SK-N-SH (cell line): ENCODE results near the gene PTGIS. TPM values are rescaled to one million over a fixed set of nuclear protein-coding genes. Genes with fewer than 3 reads are reported as not detected.

ENCODE experiments used
- CTCF ChIA-PET: fragments of 300-600, 350-600 bp; formaldehyde crosslinking; extraction: SDS; loops from one replicate; lab custom pipeline; 2021; lab: Yijun Ruan, JAX
- POLR2A ChIA-PET: fragments of 350-600 bp; sonication (Branson Sonifier 250); formaldehyde crosslinking; extraction: SDS; loops from one replicate; lab custom pipeline; 2020; ENCODE audit warnings: antibody characterized with exemption, inconsistent platforms; lab: Yijun Ruan, JAX
- DNase-seq: peaks from one replicate; pipeline ENCODE4 v3.0.0; 2012
- H2AFZ ChIP-seq: fragments of 200-600 bp; sonication (generic); 2 replicates; pipeline ENCODE4 v1.8.1; 2016; ENCODE audit warnings: antibody characterized with exemption, mild to moderate bottlenecking, low read depth
- H3F3A ChIP-seq: fragments of 200-600 bp; sonication (generic); replicated peaks from 2 replicates; pipeline ENCODE3; 2016; ENCODE audit warnings: antibody characterized with exemption, mild to moderate bottlenecking; ENCODE audit not compliant: insufficient read depth
- H3K27ac ChIP-seq, 2 experiments: fragments of 200-500 bp in 1 of 2; fragments of 200-600 bp in 1 of 2; sonication (Bioruptor generic) in 1 of 2; sonication (generic), shearing (Covaris generic) in 1 of 2; 2 replicates each; pipeline versions ENCODE4 v1.5.1 to v1.6.1; 2014 to 2016; ENCODE audit warnings: low read depth in 2 of 2, inconsistent platforms in 1 of 2, low read length in 1 of 2, mild to moderate bottlenecking in 1 of 2, mixed read lengths in 1 of 2
- H3K27me3 ChIP-seq: fragments of 200-600 bp; sonication (generic), shearing (Covaris generic); 2 replicates; pipeline ENCODE4 v1.6.1; 2016; ENCODE audit warnings: mixed run types; ENCODE audit not compliant: insufficient read depth
- H3K36me3 ChIP-seq, 2 experiments: fragments of 200-500 bp in 1 of 2; fragments of 200-600 bp in 1 of 2; sonication (Bioruptor generic) in 1 of 2; sonication (generic) in 1 of 2; replicated peaks in 1 of 2; 2 replicates each; pipeline versions ENCODE3 to v1.5.1; 2014 to 2016; ENCODE audit warnings: low read length in 1 of 2, mild to moderate bottlenecking in 1 of 2; ENCODE audit not compliant: insufficient read depth in 2 of 2, control insufficient read depth in 1 of 2
- H3K4me1 ChIP-seq, 2 experiments: fragments of 200-500 bp in 1 of 2; fragments of 200-600 bp in 1 of 2; sonication (Bioruptor generic) in 1 of 2; sonication (generic), shearing (Covaris generic) in 1 of 2; 2 replicates each; pipeline versions ENCODE4 v1.5.1 to v1.6.1; 2014 to 2016; ENCODE audit warnings: low read depth in 1 of 2, low read length in 1 of 2, mixed run types in 1 of 2; ENCODE audit not compliant: insufficient read depth in 2 of 2, control insufficient read depth in 1 of 2
- H3K4me2 ChIP-seq: fragments of 200-600 bp; sonication (generic), shearing (Covaris generic); 2 replicates; pipeline ENCODE4 v1.6.1; 2017; ENCODE audit warnings: mixed run types
- H3K4me3 ChIP-seq, 2 experiments: fragments of 200-500 bp in 1 of 2; fragments of 200-600 bp in 1 of 2; sonication (Bioruptor generic) in 1 of 2; sonication (generic), shearing (Covaris generic) in 1 of 2; 2 replicates each; pipeline versions ENCODE4 v1.5.1 to v1.8.1; 2014 to 2016; ENCODE audit warnings: low read depth in 2 of 2, inconsistent platforms in 1 of 2, low read length in 1 of 2, mild to moderate bottlenecking in 1 of 2, mixed read lengths in 1 of 2, moderate library complexity in 1 of 2
- H3K79me2 ChIP-seq: fragments of 200-600 bp; sonication (generic); 2 replicates; pipeline ENCODE4 v1.8.1; 2017; ENCODE audit warnings: mild to moderate bottlenecking; ENCODE audit not compliant: insufficient read depth
- H3K9ac ChIP-seq: fragments of 200-600 bp; sonication (generic); 2 replicates; pipeline ENCODE4 v1.6.1; 2017; ENCODE audit warnings: mixed run types
- H3K9me2 ChIP-seq: fragments of 200-600 bp; sonication (generic); 2 replicates; pipeline ENCODE4 v1.6.1; 2017; ENCODE audit warnings: mixed run types
- H3K9me3 ChIP-seq: fragments of 200-600 bp; sonication (generic); 2 replicates; pipeline ENCODE4 v1.6.1; 2017; ENCODE audit warnings: mixed run types, mild to moderate bottlenecking, moderate library complexity
- H4K20me1 ChIP-seq: fragments of 200-600 bp; sonication (generic); 2 replicates; pipeline ENCODE4 v1.6.1; 2017; ENCODE audit warnings: mild to moderate bottlenecking, mixed run types; ENCODE audit not compliant: insufficient read depth
- EZH2phosphoT487 ChIP-seq: fragments of 200-600 bp; sonication (generic); IDR thresholded peaks from 2 replicates; pipeline ENCODE4 v1.6.1; 2017; ENCODE audit warnings: low read depth, mixed run types, mild to moderate bottlenecking, antibody characterized with exemption, moderate library complexity, borderline replicate concordance
- FOSL2 ChIP-seq: IDR thresholded peaks from 2 replicates; pipeline ENCODE4 v1.4.0; 2012; ENCODE audit warnings: low read depth, mild to moderate bottlenecking, moderate library complexity, borderline replicate concordance
- FOXJ3 ChIP-seq: sonication (generic); formaldehyde crosslinking; IDR thresholded peaks from 2 replicates; pipeline ENCODE4 v1.5.1; 2020; ENCODE audit warnings: mild to moderate bottlenecking, missing genetic modification reagents
- MXI1 ChIP-seq: IDR thresholded peaks from 2 replicates; pipeline ENCODE4 v1.6.1; 2012; ENCODE audit warnings: mild to moderate bottlenecking, low read depth, low read length, improper control_type of control experiment
- NFIC ChIP-seq: IDR thresholded peaks from 2 replicates; pipeline ENCODE4 v1.4.0; 2012; ENCODE audit warnings: borderline replicate concordance
- RCOR1 ChIP-seq: fragments of 150-350 bp; IDR thresholded peaks from 2 replicates; pipeline ENCODE4 v1.6.1; 2017; ENCODE audit warnings: antibody characterized with exemption, low read length
- SIN3A ChIP-seq: IDR thresholded peaks from 2 replicates; pipeline ENCODE4 v1.6.1; 2012; ENCODE audit warnings: low read depth, mild to moderate bottlenecking, low read length, moderate library complexity, borderline replicate concordance
- SMC3 ChIP-seq: IDR thresholded peaks from 2 replicates; pipeline ENCODE4 v1.6.1; 2012; ENCODE audit warnings: low read depth, low read length, improper control_type of control experiment
- TEAD4 ChIP-seq: IDR thresholded peaks from 2 replicates; pipeline ENCODE4 v1.4.0; 2012; ENCODE audit warnings: mild to moderate bottlenecking, borderline replicate concordance; ENCODE audit not compliant: insufficient read depth
- YY1 ChIP-seq: IDR thresholded peaks from 2 replicates; pipeline ENCODE4 v1.4.0; 2012; ENCODE audit warnings: low read depth, mild to moderate bottlenecking
- WGBS: methylation state at CpG from one replicate; pipeline ENCODE4 v1.1.6; 2017; ENCODE audit warnings: low lambda C conversion rate; 5-methylcytosine and 5-hydroxymethylcytosine counted together
- polyA plus RNA-seq, 3 experiments: library from polyadenylated mRNA; depleted of rRNA; stranded (reverse); fragments of >200 nt; gene quantifications; 2 replicates each; pipeline ENCODE4 v1.2.3, GENCODE V29; 2012
- TF ChIP-seq, protein P1 (sequence below): IDR thresholded peaks from 2 replicates; pipeline ENCODE4 v1.4.0; 2012; ENCODE audit warnings: low read depth
- TF ChIP-seq, protein P2 (sequence below): IDR thresholded peaks from 2 replicates; pipeline ENCODE4 v1.4.0; 2012; ENCODE audit warnings: low read depth, borderline replicate concordance
- TF ChIP-seq, protein P3 (sequence below): IDR thresholded peaks from 2 replicates; pipeline ENCODE4 v1.4.0; 2012; ENCODE audit warnings: low read depth, borderline replicate concordance
- TF ChIP-seq, protein P4 (sequence below): fragments of 150-350 bp; IDR thresholded peaks from 2 replicates; pipeline ENCODE4 v1.6.1; 2017; ENCODE audit warnings: antibody characterized with exemption, low read length, low read depth, borderline replicate concordance

Gene PTGIS
- polyA plus RNA-seq, 1 of the 3 experiments (the other 2 are of a cell fraction), result 1.0 TPM

DNA sequence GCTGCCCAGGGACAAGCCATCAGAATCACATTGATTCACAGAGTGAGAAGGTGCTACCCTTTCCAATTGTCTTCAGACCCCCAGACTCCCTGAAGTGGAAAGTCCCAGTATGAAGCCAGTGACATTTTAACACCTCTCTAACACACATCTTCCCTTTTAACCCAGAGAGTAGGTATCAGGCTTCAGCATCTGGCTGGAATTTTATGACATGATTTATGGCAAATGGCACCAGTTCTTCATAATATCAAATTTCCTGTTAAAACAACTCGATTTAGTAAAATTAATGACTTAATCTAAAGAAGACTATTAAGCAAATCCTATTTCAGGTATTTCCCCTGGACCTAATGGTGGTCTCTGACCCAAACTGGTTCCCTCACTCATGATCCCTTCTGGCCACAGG lies 110.5 kb downstream of the PTGIS start:
- H3K9me2 ChIP-seq, result no peaks in the 10 kb centered on the region
- TF ChIP-seq MXI1, result no peak
- TF ChIP-seq RCOR1, result no peak
- no peak for TF ChIP-seq SMC3
- TF ChIP-seq FOXJ3, result no peak
- no peak for TF ChIP-seq FOSL2
- TF ChIP-seq TEAD4, result no peak
- TF ChIP-seq, protein P1, sequence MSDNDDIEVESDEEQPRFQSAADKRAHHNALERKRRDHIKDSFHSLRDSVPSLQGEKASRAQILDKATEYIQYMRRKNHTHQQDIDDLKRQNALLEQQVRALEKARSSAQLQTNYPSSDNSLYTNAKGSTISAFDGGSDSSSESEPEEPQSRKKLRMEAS, result no peak
- no peak overlapping the region for H3K4me2 ChIP-seq
- no peak overlapping the region for H3K9ac ChIP-seq
- POLR2A ChIA-PET, result no interaction called here
- H3K4me3 ChIP-seq, result no peak overlapping the region
- WGBS, result 8% methylated on average over 1 of the region's 1 CpG
- H3K27ac ChIP-seq, result no peak overlapping the region
- H3F3A ChIP-seq, result no peaks in the 10 kb centered on the region
- H3K27me3 ChIP-seq, result no peaks in the 10 kb centered on the region
- H3K79me2 ChIP-seq, result no peaks in the 10 kb centered on the region
- H3K4me1 ChIP-seq, result peaks cover 0 to 13% of the 10 kb centered on the region in 2 experiments; a peak in 1 of 4 replicates
- DNase-seq, result no peak
- H4K20me1 ChIP-seq, result no peaks in the 10 kb centered on the region
- no peaks in the 10 kb centered on the region for H3K36me3 ChIP-seq
- CTCF ChIA-PET, result interaction anchor here (1.2 to 2.9 kb wide), 2 partner anchors 14 to 124 kb away, joined by 3 to 9 read pairs; no protein-coding TSS in a partner anchor
- H2AFZ ChIP-seq, result no peak overlapping the region
- no peaks in the 10 kb centered on the region for H3K9me3 ChIP-seq

DNA sequence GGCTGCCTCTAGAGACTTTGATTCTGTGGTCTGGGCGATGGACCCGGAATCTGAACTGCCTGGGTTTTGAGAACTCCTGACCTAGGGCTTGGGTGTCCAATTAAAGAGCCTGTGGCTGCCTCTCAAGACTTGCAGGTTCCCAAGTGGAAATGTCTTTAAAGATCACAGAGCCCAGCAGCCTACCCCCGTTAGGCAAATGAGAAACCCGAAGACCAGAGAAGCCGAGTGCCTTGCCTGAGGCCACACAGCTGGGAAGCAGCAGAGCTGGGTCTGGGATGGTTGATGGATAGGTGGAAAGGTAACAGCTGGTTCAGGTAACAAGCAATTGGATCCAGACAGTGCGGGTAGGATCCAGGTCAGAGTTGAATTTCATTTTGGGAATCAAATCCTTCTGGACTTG lies 111.3 kb downstream of the PTGIS start:
- no peak for DNase-seq
- Histone ChIP-seq H3K36me3 (no peaks in the 10 kb centered on the region), H3K4me3 (no peak overlapping the region), H4K20me1 (no peaks in the 10 kb centered on the region), H3K4me2 (no peak overlapping the region), H3K9ac (no peak overlapping the region), H3F3A (no peaks in the 10 kb centered on the region), H2AFZ (no peak overlapping the region), H3K27ac (no peak overlapping the region), H3K9me2 (no peaks in the 10 kb centered on the region), H3K4me1 (peaks cover 0 to 13% of the 10 kb centered on the region in 2 experiments; a peak in 1 of 4 replicates), H3K27me3 (no peaks in the 10 kb centered on the region), H3K79me2 (no peaks in the 10 kb centered on the region), H3K9me3 (no peaks in the 10 kb centered on the region)
- 72% methylated on average over 6 of the region's 6 CpGs for WGBS
- CTCF ChIA-PET, result interaction anchor here (0.7 to 2.9 kb wide), 3 partner anchors 13 to 123 kb away, joined by 3 to 9 read pairs (median 3); no protein-coding TSS in a partner anchor
- TF ChIP-seq EZH2phosphoT487, result no peak
- TF ChIP-seq SIN3A, result no peak
- TF ChIP-seq, protein P2, sequence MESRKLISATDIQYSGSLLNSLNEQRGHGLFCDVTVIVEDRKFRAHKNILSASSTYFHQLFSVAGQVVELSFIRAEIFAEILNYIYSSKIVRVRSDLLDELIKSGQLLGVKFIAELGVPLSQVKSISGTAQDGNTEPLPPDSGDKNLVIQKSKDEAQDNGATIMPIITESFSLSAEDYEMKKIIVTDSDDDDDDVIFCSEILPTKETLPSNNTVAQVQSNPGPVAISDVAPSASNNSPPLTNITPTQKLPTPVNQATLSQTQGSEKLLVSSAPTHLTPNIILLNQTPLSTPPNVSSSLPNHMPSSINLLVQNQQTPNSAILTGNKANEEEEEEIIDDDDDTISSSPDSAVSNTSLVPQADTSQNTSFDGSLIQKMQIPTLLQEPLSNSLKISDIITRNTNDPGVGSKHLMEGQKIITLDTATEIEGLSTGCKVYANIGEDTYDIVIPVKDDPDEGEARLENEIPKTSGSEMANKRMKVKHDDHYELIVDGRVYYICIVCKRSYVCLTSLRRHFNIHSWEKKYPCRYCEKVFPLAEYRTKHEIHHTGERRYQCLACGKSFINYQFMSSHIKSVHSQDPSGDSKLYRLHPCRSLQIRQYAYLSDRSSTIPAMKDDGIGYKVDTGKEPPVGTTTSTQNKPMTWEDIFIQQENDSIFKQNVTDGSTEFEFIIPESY, result no peak
- TF ChIP-seq, protein P3, sequence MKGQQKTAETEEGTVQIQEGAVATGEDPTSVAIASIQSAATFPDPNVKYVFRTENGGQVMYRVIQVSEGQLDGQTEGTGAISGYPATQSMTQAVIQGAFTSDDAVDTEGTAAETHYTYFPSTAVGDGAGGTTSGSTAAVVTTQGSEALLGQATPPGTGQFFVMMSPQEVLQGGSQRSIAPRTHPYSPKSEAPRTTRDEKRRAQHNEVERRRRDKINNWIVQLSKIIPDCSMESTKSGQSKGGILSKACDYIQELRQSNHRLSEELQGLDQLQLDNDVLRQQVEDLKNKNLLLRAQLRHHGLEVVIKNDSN, result no peak
- no peak for TF ChIP-seq RCOR1
- TF ChIP-seq NFIC, result no peak
- TF ChIP-seq, protein P4, sequence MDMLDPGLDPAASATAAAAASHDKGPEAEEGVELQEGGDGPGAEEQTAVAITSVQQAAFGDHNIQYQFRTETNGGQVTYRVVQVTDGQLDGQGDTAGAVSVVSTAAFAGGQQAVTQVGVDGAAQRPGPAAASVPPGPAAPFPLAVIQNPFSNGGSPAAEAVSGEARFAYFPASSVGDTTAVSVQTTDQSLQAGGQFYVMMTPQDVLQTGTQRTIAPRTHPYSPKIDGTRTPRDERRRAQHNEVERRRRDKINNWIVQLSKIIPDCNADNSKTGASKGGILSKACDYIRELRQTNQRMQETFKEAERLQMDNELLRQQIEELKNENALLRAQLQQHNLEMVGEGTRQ, result no peak
- TF ChIP-seq YY1, result no peak
- POLR2A ChIA-PET, result no interaction called here
